Inferior parietal cortex (tissue), 1 donor: Measurements from ENCODE around the gene USP9X.
A peak's percentile ranks its signal among the peaks of the same experiment; 100 is the strongest.
"Not testable (repeated sequence)": the region's sequence is repeated elsewhere in the genome, so short reads cannot be mapped to it uniquely, and the experiment has no call there.

ENCODE experiments used
- DNase-seq: peaks from one replicate; pipeline ENCODE4 v3.0.0-alpha.2; 2016; ENCODE audit errors: extremely low spot score

USP9X gene

GRCh38 chrX:41086627-41086932 lies 1.3 kb downstream of the USP9X start:
- no peak for DNase-seq

- no peak for DNase-seq
These were observed 2.0 kb downstream of the USP9X start for GRCh38 chrX:41087201-41087600.

GRCh38 chrX:41090568-41091238 lies 5.5 kb downstream of the USP9X start:
- DNase-seq, result no peak

DNA sequence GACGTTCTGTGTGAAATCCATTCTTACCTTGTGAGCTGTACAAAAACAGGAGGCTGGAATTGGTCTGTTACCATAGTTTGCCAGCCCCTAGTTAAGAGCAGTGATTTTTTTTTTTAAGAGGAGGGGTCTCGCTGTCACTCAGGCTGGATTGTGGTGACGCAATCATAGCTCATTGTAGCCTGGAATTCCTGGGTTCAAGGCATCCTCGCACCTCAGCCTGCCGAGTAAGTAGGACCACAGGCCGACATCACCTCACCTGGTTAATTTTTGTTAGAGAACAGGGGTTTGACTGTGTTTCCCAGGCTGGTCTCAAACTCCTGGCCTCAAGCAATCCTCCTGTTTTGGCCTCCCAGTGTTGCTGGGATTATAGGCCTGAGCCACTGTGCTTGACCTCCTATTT lies 7.5 kb downstream of the USP9X start:
- no peak for DNase-seq

DNA sequence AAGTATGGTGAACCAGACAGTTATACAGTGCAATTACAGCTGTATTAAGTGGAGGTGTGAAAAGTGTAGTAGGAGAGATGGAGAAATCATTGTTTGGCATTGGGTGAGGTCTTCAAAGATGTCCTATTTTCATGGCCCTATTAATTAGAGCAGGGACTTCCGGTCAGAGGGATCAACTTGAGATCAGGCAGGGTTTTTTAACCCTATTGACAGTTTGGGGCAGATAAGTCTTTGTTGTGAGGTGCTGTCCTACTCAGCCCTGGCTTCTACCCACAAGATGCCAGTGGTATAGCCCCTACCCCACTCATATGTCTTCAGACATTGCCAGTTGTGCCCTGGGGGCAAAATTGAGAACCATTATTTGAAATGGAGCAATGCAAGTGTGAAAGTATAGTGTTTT lies 9.9 kb downstream of the USP9X start:
- DNase-seq, result no peak

- no peak for DNase-seq
These were observed 10.7 kb downstream of the USP9X start for GRCh38 chrX:41095908-41096307.

DNA sequence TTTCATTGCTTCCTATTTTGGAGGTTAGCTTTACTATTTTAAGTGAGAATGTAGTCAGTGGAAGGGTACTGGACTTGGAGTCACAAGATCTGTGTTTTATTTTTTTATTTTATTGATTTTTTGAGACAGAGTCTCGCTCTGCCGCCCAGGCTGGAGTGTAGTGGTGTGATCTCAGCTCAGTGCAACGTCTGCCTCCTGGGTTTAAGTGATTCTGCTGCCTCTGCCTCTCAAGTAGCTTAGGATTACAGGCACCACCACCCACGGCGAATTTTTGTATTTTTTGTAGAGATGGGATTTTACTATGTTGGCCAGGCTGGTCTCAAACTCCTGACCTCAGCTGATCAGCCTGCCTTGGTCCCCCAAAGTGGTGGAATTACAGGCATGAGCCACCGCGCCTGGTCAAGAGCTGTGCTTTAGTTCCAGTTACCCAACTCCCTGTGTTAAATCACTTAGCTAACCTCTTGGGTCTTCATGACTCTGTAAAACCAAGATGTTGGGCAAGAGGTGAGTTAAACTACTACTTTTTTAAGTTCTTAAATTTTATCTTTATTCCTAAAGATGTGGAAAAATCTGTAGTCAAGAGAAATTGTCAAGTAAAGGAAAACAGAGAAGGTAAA lies 11.2 kb downstream of the USP9X start:
- no peak for DNase-seq

- no peak for DNase-seq
These were observed 12.1 kb downstream of the USP9X start for GRCh38 chrX:41097326-41097725.

DNA sequence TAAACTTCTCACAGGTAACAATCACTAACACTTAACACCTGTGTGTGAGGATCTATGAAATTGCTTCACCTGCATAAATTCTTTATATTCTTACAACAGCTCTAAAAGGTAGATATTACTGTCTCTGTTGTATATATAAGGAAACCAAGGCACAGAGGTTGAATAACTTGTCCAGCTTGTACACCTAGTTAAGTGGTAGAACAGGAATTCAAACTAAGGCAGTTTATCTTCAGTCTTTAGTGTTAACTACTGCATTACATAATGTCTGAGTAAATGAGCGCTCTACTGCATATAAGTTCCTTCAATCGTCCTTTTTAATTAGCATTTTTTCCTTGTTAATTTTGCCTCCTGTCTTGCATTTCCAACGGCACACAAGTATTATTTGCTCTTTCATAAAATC lies 15.0 kb downstream of the USP9X start:
- DNase-seq, result no peak

GRCh38 chrX:41100819-41101218 lies 15.6 kb downstream of the USP9X start:
- DNase-seq, result no peak

DNA sequence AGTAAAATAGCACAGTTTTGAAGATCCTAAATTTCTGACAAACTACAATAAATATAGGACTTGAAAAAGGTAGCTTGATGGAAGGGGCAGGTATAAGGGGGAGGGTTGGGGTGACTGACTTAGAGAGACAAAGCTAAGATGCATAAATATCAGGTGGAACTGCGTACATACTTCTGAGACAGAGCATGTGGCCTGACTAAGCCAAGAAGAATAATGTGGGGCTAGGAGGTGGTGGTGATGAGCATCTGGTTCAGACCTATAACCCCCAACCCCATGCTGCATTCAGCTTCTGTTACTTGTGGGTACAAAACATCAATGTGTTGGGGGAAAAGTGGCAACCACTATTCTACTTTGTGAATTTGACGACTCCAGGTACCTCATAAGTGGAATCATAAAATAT lies 19.8 kb downstream of the USP9X start:
- no peak for DNase-seq

- not testable (repeated sequence) for DNase-seq
These were observed 21.0 kb downstream of the USP9X start for GRCh38 chrX:41106257-41106656.

DNA sequence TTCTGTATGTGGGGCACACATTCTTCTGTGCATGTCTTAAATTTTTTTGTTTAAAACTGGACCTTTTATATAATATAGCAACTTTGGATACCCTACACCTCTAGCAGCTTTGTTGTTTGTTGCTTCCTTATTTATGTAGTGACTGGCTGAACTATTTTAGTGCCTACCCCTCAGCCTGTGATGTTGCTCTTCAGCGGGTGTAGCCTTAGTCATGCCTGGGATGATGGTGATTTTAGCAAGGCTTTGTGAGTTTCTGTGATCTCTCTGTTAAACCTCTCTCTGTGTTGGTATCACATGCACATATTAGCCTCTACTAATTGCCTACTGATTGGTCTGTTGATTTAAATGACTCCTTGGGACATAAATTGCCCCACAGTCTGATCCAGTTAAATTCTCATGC lies 22.8 kb downstream of the USP9X start:
- no peak for DNase-seq

DNA sequence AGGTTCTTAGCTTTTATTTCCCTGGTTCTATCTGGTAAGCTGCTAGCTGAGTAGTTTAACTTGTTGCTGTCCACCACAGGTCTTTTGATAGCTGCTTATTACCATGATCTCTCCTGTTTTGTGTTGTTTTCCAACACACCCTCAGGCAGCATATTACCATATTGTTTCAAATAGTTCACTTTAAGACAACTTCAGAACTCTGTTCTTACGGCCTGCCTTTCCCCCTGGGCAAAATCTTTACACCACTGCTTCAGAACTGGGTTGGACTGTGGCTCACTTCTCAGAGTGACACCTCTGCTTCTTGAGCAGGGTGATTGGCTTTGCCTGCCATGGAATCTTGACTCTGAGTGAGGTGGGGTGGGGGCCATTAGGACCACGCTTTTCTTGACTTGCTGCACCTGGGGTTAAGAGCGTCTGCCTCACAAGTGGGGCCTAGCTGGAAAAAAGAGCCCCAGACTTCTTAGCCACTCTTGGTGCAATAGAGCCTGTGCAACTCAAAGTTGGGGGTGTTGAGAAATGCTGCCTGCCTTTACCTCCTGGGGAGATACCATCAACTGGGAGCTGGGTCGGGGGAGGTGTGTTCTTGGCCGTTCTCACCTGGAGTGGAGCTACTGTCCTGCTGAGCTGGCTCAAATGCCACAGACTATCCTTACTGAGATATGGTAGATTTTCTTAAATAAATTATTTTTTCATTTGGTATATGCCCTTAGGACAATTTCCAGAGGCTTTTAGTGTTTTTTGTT lies 23.4 kb downstream of the USP9X start:
- no peak for DNase-seq

- DNase-seq, result no peak
These were observed 25.8 kb downstream of the USP9X start for GRCh38 chrX:41110801-41111625.

- peak; percentile 53 for DNase-seq
These were observed 29.8 kb downstream of the USP9X start for GRCh38 chrX:41115104-41115425.

GRCh38 chrX:41116948-41117347 lies 31.7 kb downstream of the USP9X start:
- DNase-seq, result no peak

GRCh38 chrX:41118156-41118555 lies 32.9 kb downstream of the USP9X start:
- DNase-seq, result no peak

GRCh38 chrX:41119803-41120202 lies 34.6 kb downstream of the USP9X start:
- DNase-seq, result no peak

GRCh38 chrX:41121766-41122165 lies 36.5 kb downstream of the USP9X start:
- DNase-seq, result no peak

GRCh38 chrX:41122664-41123257 lies 37.5 kb downstream of the USP9X start:
- no peak for DNase-seq
